ENCODE measurements around the gene FIGN.

The FIGN gene

GRCh38 chr2:163556511-163556910 lies 179.3 kb downstream of the FIGN start:
- no peaks in the 10 kb centered on the region for H3K36me3 ChIP-seq (replicated peaks; ENCODE audit: low read depth, low read length)
- H3K4me2 ChIP-seq (ENCODE audit: low read length), result no peak overlapping the region
- no peaks in the 10 kb centered on the region for H4K20me1 ChIP-seq (ENCODE audit: insufficient read depth, low read length)
- TF ChIP-seq EZH2phosphoT487 (IDR thresholded peaks at IDR 0.05; ENCODE audit: low read depth), result no peak
- TF ChIP-seq, protein P1, sequence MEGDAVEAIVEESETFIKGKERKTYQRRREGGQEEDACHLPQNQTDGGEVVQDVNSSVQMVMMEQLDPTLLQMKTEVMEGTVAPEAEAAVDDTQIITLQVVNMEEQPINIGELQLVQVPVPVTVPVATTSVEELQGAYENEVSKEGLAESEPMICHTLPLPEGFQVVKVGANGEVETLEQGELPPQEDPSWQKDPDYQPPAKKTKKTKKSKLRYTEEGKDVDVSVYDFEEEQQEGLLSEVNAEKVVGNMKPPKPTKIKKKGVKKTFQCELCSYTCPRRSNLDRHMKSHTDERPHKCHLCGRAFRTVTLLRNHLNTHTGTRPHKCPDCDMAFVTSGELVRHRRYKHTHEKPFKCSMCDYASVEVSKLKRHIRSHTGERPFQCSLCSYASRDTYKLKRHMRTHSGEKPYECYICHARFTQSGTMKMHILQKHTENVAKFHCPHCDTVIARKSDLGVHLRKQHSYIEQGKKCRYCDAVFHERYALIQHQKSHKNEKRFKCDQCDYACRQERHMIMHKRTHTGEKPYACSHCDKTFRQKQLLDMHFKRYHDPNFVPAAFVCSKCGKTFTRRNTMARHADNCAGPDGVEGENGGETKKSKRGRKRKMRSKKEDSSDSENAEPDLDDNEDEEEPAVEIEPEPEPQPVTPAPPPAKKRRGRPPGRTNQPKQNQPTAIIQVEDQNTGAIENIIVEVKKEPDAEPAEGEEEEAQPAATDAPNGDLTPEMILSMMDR (IDR thresholded peaks at IDR 0.05; ENCODE audit: low read depth, low read length), result no peak
- H3K9me3 ChIP-seq (ENCODE audit: insufficient read depth, low read length), result no peaks in the 10 kb centered on the region
- H3K27ac ChIP-seq (ENCODE audit: low read length), result no peak overlapping the region
- H3K27me3 ChIP-seq (ENCODE audit: low read depth, low read length), result no peaks in the 10 kb centered on the region
- no peak overlapping the region for H2AFZ ChIP-seq (ENCODE audit: low read depth, low read length)
- no peaks in the 10 kb centered on the region for H3K4me1 ChIP-seq (ENCODE audit: low read length)
- H3K9ac ChIP-seq (ENCODE audit: low read length), result no peak overlapping the region
- H3K4me3 ChIP-seq (ENCODE audit: low read length), result no peak overlapping the region
- H3K79me2 ChIP-seq (ENCODE audit: low read length), result no peaks in the 10 kb centered on the region

- no peaks in the 10 kb centered on the region for H4K20me1 ChIP-seq (ENCODE audit: insufficient read depth, low read length)
- H3K79me2 ChIP-seq (ENCODE audit: low read length), result no peaks in the 10 kb centered on the region
- no peaks in the 10 kb centered on the region for H3K4me1 ChIP-seq (ENCODE audit: low read length)
- no peak overlapping the region for H2AFZ ChIP-seq (ENCODE audit: low read depth, low read length)
- H3K27me3 ChIP-seq (ENCODE audit: low read depth, low read length), result no peaks in the 10 kb centered on the region
- no peak overlapping the region for H3K4me2 ChIP-seq (ENCODE audit: low read length)
- no peak overlapping the region for H3K9ac ChIP-seq (ENCODE audit: low read length)
- no peak overlapping the region for H3K4me3 ChIP-seq (ENCODE audit: low read length)
- no peaks in the 10 kb centered on the region for H3K36me3 ChIP-seq (replicated peaks; ENCODE audit: low read depth, low read length)
- TF ChIP-seq EZH2phosphoT487 (IDR thresholded peaks at IDR 0.05; ENCODE audit: low read depth), result no peak
- TF ChIP-seq, protein P1 (IDR thresholded peaks at IDR 0.05; ENCODE audit: low read depth, low read length), result no peak
- H3K27ac ChIP-seq (ENCODE audit: low read length), result no peak overlapping the region
- no peaks in the 10 kb centered on the region for H3K9me3 ChIP-seq (ENCODE audit: insufficient read depth, low read length)
Measured at GRCh38 chr2:163554864-163555263, 180.9 kb downstream of the FIGN start.

GRCh38 chr2:163553601-163554000 lies 182.2 kb downstream of the FIGN start:
- Histone ChIP-seq H2AFZ (ENCODE audit: low read depth, low read length) (no peak overlapping the region), H4K20me1 (ENCODE audit: insufficient read depth, low read length) (no peaks in the 10 kb centered on the region), H3K9me3 (ENCODE audit: insufficient read depth, low read length) (no peaks in the 10 kb centered on the region), H3K27ac (ENCODE audit: low read length) (no peak overlapping the region), H3K79me2 (ENCODE audit: low read length) (no peaks in the 10 kb centered on the region), H3K4me2 (ENCODE audit: low read length) (no peak overlapping the region), H3K4me1 (ENCODE audit: low read length) (no peaks in the 10 kb centered on the region), H3K4me3 (ENCODE audit: low read length) (no peak overlapping the region), H3K27me3 (ENCODE audit: low read depth, low read length) (no peaks in the 10 kb centered on the region), H3K36me3 (replicated peaks; ENCODE audit: low read depth, low read length) (no peaks in the 10 kb centered on the region), H3K9ac (ENCODE audit: low read length) (no peak overlapping the region)
- TF ChIP-seq, protein P1 (IDR thresholded peaks at IDR 0.05; ENCODE audit: low read depth, low read length), result no peak
- no peak for TF ChIP-seq EZH2phosphoT487 (IDR thresholded peaks at IDR 0.05; ENCODE audit: low read depth)

- no peaks in the 10 kb centered on the region for H3K4me1 ChIP-seq (ENCODE audit: low read length)
- no peaks in the 10 kb centered on the region for H3K79me2 ChIP-seq (ENCODE audit: low read length)
- H2AFZ ChIP-seq (ENCODE audit: low read depth, low read length), result no peak overlapping the region
- no peak overlapping the region for H3K27ac ChIP-seq (ENCODE audit: low read length)
- H3K27me3 ChIP-seq (ENCODE audit: low read depth, low read length), result no peaks in the 10 kb centered on the region
- H4K20me1 ChIP-seq (ENCODE audit: insufficient read depth, low read length), result no peaks in the 10 kb centered on the region
- no peak overlapping the region for H3K4me2 ChIP-seq (ENCODE audit: low read length)
- H3K36me3 ChIP-seq (replicated peaks; ENCODE audit: low read depth, low read length), result no peaks in the 10 kb centered on the region
- no peak for TF ChIP-seq EZH2phosphoT487 (IDR thresholded peaks at IDR 0.05; ENCODE audit: low read depth)
- TF ChIP-seq, protein P1 (IDR thresholded peaks at IDR 0.05; ENCODE audit: low read depth, low read length), result no peak
- H3K4me3 ChIP-seq (ENCODE audit: low read length), result no peak overlapping the region
- H3K9me3 ChIP-seq (ENCODE audit: insufficient read depth, low read length), result no peaks in the 10 kb centered on the region
- H3K9ac ChIP-seq (ENCODE audit: low read length), result no peak overlapping the region
Measured at GRCh38 chr2:163552758-163553157, 183.1 kb downstream of the FIGN start.
